ENCODE results near the gene RAD51B.

DNA sequence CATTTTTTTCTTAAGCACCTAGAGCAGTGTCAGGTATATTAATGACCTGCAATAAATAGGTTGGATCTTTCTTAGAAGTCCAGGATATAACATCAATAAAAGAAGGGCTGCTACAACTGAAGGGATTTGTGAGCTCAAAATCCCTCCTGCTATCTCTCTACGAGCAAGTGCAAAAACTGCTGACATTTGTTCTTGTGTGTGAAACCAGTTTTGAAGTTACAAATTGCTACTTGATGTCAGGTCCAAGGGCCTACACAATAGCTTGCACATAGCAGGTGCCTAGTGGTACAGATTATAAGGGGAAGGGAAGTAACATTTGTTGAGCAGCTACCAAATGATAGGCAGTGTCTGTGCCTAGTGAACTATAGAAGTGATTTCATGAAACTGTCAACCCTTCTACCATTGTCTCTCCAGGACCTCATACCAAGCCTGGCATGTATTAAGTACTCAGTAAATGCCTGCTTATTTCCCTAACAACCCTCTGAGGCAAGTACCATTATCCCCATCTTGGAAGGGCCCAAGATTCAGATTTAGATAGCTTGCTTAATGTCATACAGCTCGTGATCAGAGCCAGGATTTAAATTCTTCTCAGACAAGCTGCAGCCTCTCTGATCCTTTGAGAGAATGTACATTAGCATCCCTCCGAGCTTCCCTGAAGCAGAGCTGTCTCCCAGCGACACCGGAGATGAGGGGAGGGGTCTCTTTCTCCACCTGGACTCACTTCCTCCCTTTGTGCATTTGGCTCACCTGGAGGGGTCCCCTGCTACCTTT is 673.0 kb downstream of the RAD51B start:
- TF ChIP-seq, protein P1, sequence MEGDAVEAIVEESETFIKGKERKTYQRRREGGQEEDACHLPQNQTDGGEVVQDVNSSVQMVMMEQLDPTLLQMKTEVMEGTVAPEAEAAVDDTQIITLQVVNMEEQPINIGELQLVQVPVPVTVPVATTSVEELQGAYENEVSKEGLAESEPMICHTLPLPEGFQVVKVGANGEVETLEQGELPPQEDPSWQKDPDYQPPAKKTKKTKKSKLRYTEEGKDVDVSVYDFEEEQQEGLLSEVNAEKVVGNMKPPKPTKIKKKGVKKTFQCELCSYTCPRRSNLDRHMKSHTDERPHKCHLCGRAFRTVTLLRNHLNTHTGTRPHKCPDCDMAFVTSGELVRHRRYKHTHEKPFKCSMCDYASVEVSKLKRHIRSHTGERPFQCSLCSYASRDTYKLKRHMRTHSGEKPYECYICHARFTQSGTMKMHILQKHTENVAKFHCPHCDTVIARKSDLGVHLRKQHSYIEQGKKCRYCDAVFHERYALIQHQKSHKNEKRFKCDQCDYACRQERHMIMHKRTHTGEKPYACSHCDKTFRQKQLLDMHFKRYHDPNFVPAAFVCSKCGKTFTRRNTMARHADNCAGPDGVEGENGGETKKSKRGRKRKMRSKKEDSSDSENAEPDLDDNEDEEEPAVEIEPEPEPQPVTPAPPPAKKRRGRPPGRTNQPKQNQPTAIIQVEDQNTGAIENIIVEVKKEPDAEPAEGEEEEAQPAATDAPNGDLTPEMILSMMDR (IDR thresholded peaks at IDR 0.05), result no peak
- TF ChIP-seq EP300 (IDR thresholded peaks at IDR 0.05; ENCODE audit: low read depth), result no peak
- no peak for TF ChIP-seq POLR2A (IDR thresholded peaks at IDR 0.05)
